A549 (cell line): ENCODE data around the gene BRAF.

Experiments
- CHD2 ChIP-seq: fragments of 150-350 bp; IDR thresholded peaks from 2 replicates; pipeline ENCODE4 v1.6.1; 2014; ENCODE audit warnings: low read length; ENCODE audit not compliant: partially characterized antibody
- E2F6 ChIP-seq: IDR thresholded peaks from 2 replicates; pipeline ENCODE4 v1.6.1; 2012; ENCODE audit warnings: low read depth, borderline replicate concordance
- ELK1 ChIP-seq: fragments of 150-350 bp; IDR thresholded peaks from 2 replicates; pipeline ENCODE4 v1.6.1; 2014; ENCODE audit warnings: low read depth, mild to moderate bottlenecking, low read length
- EP300 ChIP-seq, 2 experiments: fragments of >200 bp; sonication (Bioruptor Twin); formaldehyde crosslinking; IDR thresholded peaks; 2 replicates in 1 of 2; 3 replicates in 1 of 2; pipeline ENCODE4 v1.6.1; 2016 to 2017
- POLR2A ChIP-seq: IDR thresholded peaks from 2 replicates; pipeline ENCODE4 v1.6.1; 2012; ENCODE audit warnings: mild to moderate bottlenecking, low read length
- POLR2AphosphoS2 ChIP-seq: conservative IDR thresholded peaks from 2 replicates; pipeline ENCODE4 v1.6.1; 2012; ENCODE audit warnings: low read length, improper control_type of control experiment, inconsistent platforms
- RCOR1 ChIP-seq: fragments of 150-350 bp; IDR thresholded peaks from 2 replicates; pipeline ENCODE4 v1.6.1; 2014; ENCODE audit warnings: antibody characterized with exemption, low read length, low read depth
- TF ChIP-seq, protein P1 (sequence below): fragments of >200 bp; sonication (Bioruptor Twin); formaldehyde crosslinking; IDR thresholded peaks from 3 replicates; pipeline ENCODE4 v1.6.1; 2016
- TF ChIP-seq, protein P2 (sequence below): fragments of 200-600 bp; sonication (generic); IDR thresholded peaks from 2 replicates; pipeline ENCODE4 v1.6.1; 2016; ENCODE audit warnings: antibody characterized with exemption, mild to moderate bottlenecking, moderate library complexity
- TF ChIP-seq, protein P3 (sequence below): fragments of >200 bp; sonication (Bioruptor Twin); formaldehyde crosslinking; IDR thresholded peaks from 3 replicates; pipeline ENCODE4 v1.5.1; 2016

DNA sequence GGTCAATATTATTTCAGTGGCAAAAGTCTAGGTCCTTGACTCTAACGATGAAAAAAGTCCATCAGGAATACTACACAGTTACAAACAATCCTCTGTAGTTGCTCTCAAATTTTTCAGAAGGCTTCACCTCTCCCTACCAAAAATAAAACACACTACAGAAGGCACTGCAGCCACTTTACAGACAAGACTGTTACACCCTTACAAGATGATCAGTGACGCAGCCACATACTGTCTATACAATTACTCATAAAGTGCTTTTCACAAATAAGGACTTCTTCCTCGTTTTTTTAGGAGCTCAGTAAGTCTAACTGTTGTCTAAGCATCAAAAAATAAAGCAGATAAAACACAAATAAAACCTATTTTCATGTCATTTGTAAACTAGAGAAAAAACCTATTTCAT is 201.2 kb downstream of the BRAF start:
- TF ChIP-seq, protein P1, sequence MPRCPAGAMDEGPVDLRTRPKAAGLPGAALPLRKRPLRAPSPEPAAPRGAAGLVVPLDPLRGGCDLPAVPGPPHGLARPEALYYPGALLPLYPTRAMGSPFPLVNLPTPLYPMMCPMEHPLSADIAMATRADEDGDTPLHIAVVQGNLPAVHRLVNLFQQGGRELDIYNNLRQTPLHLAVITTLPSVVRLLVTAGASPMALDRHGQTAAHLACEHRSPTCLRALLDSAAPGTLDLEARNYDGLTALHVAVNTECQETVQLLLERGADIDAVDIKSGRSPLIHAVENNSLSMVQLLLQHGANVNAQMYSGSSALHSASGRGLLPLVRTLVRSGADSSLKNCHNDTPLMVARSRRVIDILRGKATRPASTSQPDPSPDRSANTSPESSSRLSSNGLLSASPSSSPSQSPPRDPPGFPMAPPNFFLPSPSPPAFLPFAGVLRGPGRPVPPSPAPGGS = no peak
- TF ChIP-seq, protein P2, sequence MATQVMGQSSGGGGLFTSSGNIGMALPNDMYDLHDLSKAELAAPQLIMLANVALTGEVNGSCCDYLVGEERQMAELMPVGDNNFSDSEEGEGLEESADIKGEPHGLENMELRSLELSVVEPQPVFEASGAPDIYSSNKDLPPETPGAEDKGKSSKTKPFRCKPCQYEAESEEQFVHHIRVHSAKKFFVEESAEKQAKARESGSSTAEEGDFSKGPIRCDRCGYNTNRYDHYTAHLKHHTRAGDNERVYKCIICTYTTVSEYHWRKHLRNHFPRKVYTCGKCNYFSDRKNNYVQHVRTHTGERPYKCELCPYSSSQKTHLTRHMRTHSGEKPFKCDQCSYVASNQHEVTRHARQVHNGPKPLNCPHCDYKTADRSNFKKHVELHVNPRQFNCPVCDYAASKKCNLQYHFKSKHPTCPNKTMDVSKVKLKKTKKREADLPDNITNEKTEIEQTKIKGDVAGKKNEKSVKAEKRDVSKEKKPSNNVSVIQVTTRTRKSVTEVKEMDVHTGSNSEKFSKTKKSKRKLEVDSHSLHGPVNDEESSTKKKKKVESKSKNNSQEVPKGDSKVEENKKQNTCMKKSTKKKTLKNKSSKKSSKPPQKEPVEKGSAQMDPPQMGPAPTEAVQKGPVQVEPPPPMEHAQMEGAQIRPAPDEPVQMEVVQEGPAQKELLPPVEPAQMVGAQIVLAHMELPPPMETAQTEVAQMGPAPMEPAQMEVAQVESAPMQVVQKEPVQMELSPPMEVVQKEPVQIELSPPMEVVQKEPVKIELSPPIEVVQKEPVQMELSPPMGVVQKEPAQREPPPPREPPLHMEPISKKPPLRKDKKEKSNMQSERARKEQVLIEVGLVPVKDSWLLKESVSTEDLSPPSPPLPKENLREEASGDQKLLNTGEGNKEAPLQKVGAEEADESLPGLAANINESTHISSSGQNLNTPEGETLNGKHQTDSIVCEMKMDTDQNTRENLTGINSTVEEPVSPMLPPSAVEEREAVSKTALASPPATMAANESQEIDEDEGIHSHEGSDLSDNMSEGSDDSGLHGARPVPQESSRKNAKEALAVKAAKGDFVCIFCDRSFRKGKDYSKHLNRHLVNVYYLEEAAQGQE = no peak
- TF ChIP-seq RCOR1 (no peak), POLR2AphosphoS2 (no peak), EP300 (IDR thresholded peaks at IDR 0.05) (no peak), POLR2A (no peak), E2F6 (no peak), CHD2 (no peak), ELK1 (no peak)
- TF ChIP-seq, protein P3, sequence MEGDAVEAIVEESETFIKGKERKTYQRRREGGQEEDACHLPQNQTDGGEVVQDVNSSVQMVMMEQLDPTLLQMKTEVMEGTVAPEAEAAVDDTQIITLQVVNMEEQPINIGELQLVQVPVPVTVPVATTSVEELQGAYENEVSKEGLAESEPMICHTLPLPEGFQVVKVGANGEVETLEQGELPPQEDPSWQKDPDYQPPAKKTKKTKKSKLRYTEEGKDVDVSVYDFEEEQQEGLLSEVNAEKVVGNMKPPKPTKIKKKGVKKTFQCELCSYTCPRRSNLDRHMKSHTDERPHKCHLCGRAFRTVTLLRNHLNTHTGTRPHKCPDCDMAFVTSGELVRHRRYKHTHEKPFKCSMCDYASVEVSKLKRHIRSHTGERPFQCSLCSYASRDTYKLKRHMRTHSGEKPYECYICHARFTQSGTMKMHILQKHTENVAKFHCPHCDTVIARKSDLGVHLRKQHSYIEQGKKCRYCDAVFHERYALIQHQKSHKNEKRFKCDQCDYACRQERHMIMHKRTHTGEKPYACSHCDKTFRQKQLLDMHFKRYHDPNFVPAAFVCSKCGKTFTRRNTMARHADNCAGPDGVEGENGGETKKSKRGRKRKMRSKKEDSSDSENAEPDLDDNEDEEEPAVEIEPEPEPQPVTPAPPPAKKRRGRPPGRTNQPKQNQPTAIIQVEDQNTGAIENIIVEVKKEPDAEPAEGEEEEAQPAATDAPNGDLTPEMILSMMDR = no peak
